AG04449 (cell line): ENCODE measurements around the gene RTKN2.

ENCODE experiments used
- CTCF ChIA-PET: fragments of 350-600 bp; formaldehyde crosslinking; extraction: SDS; loops from one replicate; lab custom pipeline; 2021; ENCODE audit warnings: antibody characterized with exemption; lab: Yijun Ruan, JAX
- POLR2A ChIA-PET: fragments of 400-600, 350-600 bp; formaldehyde crosslinking; extraction: SDS; loops from one replicate; lab custom pipeline; 2020; ENCODE audit warnings: antibody characterized with exemption, inconsistent platforms; lab: Yijun Ruan, JAX
- DNase-seq: peaks from one replicate; pipeline ENCODE4 v3.0.0-alpha.2; 2010; ENCODE audit warnings: low read depth, low spot score
- H3K4me3 ChIP-seq: 2 replicates; pipeline ENCODE4 v1.5.1; 2011; ENCODE audit warnings: low read depth, mild to moderate bottlenecking, control low read depth, low read length
- CTCF ChIP-seq: IDR thresholded peaks from one replicate; pipeline ENCODE4 v1.5.1; 2011; ENCODE audit warnings: mild to moderate bottlenecking, moderate library complexity, low read length, control low read depth, inconsistent platforms; ENCODE audit not compliant: insufficient read depth; ENCODE audit errors: missing control alignments

RTKN2 gene

GRCh38 chr10:62183442-62183841 lies 85.2 kb downstream of the RTKN2 start:
- TF ChIP-seq CTCF = no peak
- no peak overlapping the region for H3K4me3 ChIP-seq
- POLR2A ChIA-PET = no interaction called here
- DNase-seq = no peak
- CTCF ChIA-PET = no interaction called here

GRCh38 chr10:62182595-62182994 lies 86.0 kb downstream of the RTKN2 start:
- DNase-seq = no peak
- TF ChIP-seq CTCF = no peak
- CTCF ChIA-PET = interaction anchor here (1.0 kb wide), 1 partner anchor 10 kb away, joined by 5 read pairs; no protein-coding TSS in a partner anchor
- POLR2A ChIA-PET = no interaction called here
- H3K4me3 ChIP-seq = no peak overlapping the region

- DNase-seq = no peak
- no peak overlapping the region for H3K4me3 ChIP-seq
- POLR2A ChIA-PET = no interaction called here
- no peak for TF ChIP-seq CTCF
- CTCF ChIA-PET = interaction anchor here (1.0 kb wide), 1 partner anchor 10 kb away, joined by 5 read pairs; no protein-coding TSS in a partner anchor
These were observed 86.5 kb downstream of the RTKN2 start for GRCh38 chr10:62182171-62182570.

GRCh38 chr10:62180677-62181076 lies 88.0 kb downstream of the RTKN2 start:
- TF ChIP-seq CTCF = no peak
- no peak for DNase-seq
- no peak overlapping the region for H3K4me3 ChIP-seq
- CTCF ChIA-PET = no interaction called here
- POLR2A ChIA-PET = no interaction called here

- DNase-seq = no peak
- no peak for TF ChIP-seq CTCF
- ChIA-PET POLR2A (no interaction called here), CTCF (no interaction called here)
- no peak overlapping the region for H3K4me3 ChIP-seq
These were observed 90.1 kb downstream of the RTKN2 start for GRCh38 chr10:62178568-62178967.

GRCh38 chr10:62177111-62177510 lies 91.5 kb downstream of the RTKN2 start:
- ChIA-PET CTCF (no interaction called here), POLR2A (no interaction called here)
- H3K4me3 ChIP-seq = no peak overlapping the region
- TF ChIP-seq CTCF = no peak
- no peak for DNase-seq

GRCh38 chr10:62175251-62175650 lies 93.4 kb downstream of the RTKN2 start:
- ChIA-PET POLR2A (no interaction called here), CTCF (no interaction called here)
- no peak overlapping the region for H3K4me3 ChIP-seq
- no peak for DNase-seq
- no peak for TF ChIP-seq CTCF
